Smooth muscle cell (in vitro differentiated cells): ENCODE measurements around the gene FAM47C. TPM values are rescaled to one million over a fixed set of nuclear protein-coding genes. Genes with fewer than 3 reads are reported as not detected.
"Not testable (repeated sequence)": the region's sequence is repeated elsewhere in the genome, so short reads cannot be mapped to it uniquely, and the experiment has no call there.

Experiments used
- DNase-seq: peaks from one replicate; lab custom pipeline; 2025; ENCODE audit not compliant: unreplicated experiment; lab: John Stamatoyannopoulos, UW
- H2AFZ ChIP-seq: fragments of 200-600 bp; sonication (generic); 2 replicates; pipeline ENCODE4 v1.6.0; 2016; ENCODE audit warnings: antibody characterized with exemption, low read depth, mild to moderate bottlenecking
- H3F3A ChIP-seq: fragments of 200-600 bp; sonication (generic); 2 replicates; pipeline ENCODE4 v1.6.0; 2017; ENCODE audit warnings: antibody characterized with exemption, low read depth
- H3K27ac ChIP-seq: fragments of 200-600 bp; sonication (generic); 2 replicates; pipeline ENCODE4 v1.5.1; 2016; ENCODE audit warnings: low read depth, mild to moderate bottlenecking
- H3K27me3 ChIP-seq: fragments of 200-600 bp; sonication (generic); 2 replicates; pipeline ENCODE4 v1.6.1; 2016; ENCODE audit warnings: low read depth, mild to moderate bottlenecking
- H3K36me3 ChIP-seq: fragments of 200-600 bp; sonication (generic); 2 replicates; pipeline ENCODE4 v1.5.1; 2016; ENCODE audit warnings: low read depth
- H3K4me1 ChIP-seq: fragments of 200-600 bp; sonication (generic); 2 replicates; pipeline ENCODE4 v1.5.1; 2016; ENCODE audit warnings: low read depth
- H3K4me2 ChIP-seq: fragments of 200-600 bp; sonication (generic); 2 replicates; pipeline ENCODE4 v1.6.0; 2016; ENCODE audit warnings: mild to moderate bottlenecking
- H3K4me3 ChIP-seq: fragments of 200-600 bp; sonication (generic); 2 replicates; pipeline ENCODE4 v1.5.1; 2016; ENCODE audit warnings: mild to moderate bottlenecking
- H3K79me2 ChIP-seq: fragments of 200-600 bp; sonication (generic); 2 replicates; pipeline ENCODE4 v1.6.0; 2016; ENCODE audit warnings: low read depth, mild to moderate bottlenecking
- H3K9ac ChIP-seq: fragments of 200-600 bp; sonication (generic); 2 replicates; pipeline ENCODE4 v1.6.0; 2016; ENCODE audit warnings: low read depth
- H3K9me3 ChIP-seq: fragments of 200-600 bp; sonication (generic); replicated peaks from 2 replicates; pipeline ENCODE4 v1.5.1; 2016; ENCODE audit warnings: low read depth
- H4K20me1 ChIP-seq: fragments of 200-600 bp; sonication (generic); 2 replicates; pipeline ENCODE4 v1.6.0; 2016; ENCODE audit warnings: low read depth
- CTCF ChIP-seq: fragments of 200-600 bp; sonication (generic); IDR thresholded peaks from 2 replicates; pipeline ENCODE4 v1.5.1; 2017; ENCODE audit warnings: borderline replicate concordance, mild to moderate bottlenecking, antibody characterized with exemption; ENCODE audit not compliant: insufficient read depth, poor library complexity, severe bottlenecking
- WGBS: methylation state at CpG from one replicate; pipeline ENCODE4 v1.1.7; 2016; ENCODE audit warnings: low lambda C conversion rate; 5-methylcytosine and 5-hydroxymethylcytosine counted together
- polyA plus RNA-seq: library from polyadenylated mRNA; unstranded; fragments of >200 nt; fragmentation: Nextera tagmentation; extraction: Ambion mirVana; gene quantifications from 2 replicates; pipeline ENCODE4 v1.2.1, GENCODE V29; 2016
- total RNA-seq: library from RNA; depleted of rRNA; stranded (reverse); fragments of >200 nt; gene quantifications from 2 replicates; pipeline ENCODE4 v1.2.3, GENCODE V29; 2014

The FAM47C gene
- total RNA-seq: 0.13 TPM in 1 of 2 replicates, not detected in the other
- not detected in 2 replicates for polyA plus RNA-seq

- WGBS: 96% methylated on average over 23 of the region's 24 CpGs
- H3K9me3 ChIP-seq, H3K27me3 ChIP-seq, H3K36me3 ChIP-seq, H2AFZ ChIP-seq, H3K9ac ChIP-seq, DNase-seq, H3K27ac ChIP-seq, H3K4me3 ChIP-seq, H3K79me2 ChIP-seq, H4K20me1 ChIP-seq, H3K4me2 ChIP-seq, H3K4me1 ChIP-seq, H3F3A ChIP-seq: not testable (repeated sequence)
Observed at GRCh38 chrX:37008182-37008581, at the start of gene FAM47C. Gene FAM47C (plus strand): TSS chrX:37008366. CDS start chrX:37008411, 45 bp downstream.

- DNase-seq: no peak
- Histone ChIP-seq H3K4me3 (no peak overlapping the region), H3K4me1 (no peaks in the 10 kb centered on the region), H3K9me3 (no peaks in the 10 kb centered on the region), H2AFZ (no peak overlapping the region), H3F3A (no peaks in the 10 kb centered on the region), H3K27ac (no peak overlapping the region), H3K36me3 (no peaks in the 10 kb centered on the region), H3K4me2 (no peak overlapping the region), H3K79me2 (no peaks in the 10 kb centered on the region), H3K9ac (no peak overlapping the region), H3K27me3 (peaks cover 40% of the 10 kb centered on the region), H4K20me1 (no peaks in the 10 kb centered on the region)
- TF ChIP-seq CTCF: no peak
- WGBS: 59% methylated on average over 10 of the region's 10 CpGs
Observed at GRCh38 chrX:36961590-36961989, 46.6 kb upstream of the FAM47C start.

GRCh38 chrX:36963069-36963808 is 44.9 kb upstream of the FAM47C start:
- Histone ChIP-seq H3K9me3 (no peaks in the 10 kb centered on the region), H2AFZ (no peak overlapping the region), H3K36me3 (no peaks in the 10 kb centered on the region), H3K4me3 (peak overlapping the region; percentile 33), H3K9ac (no peak overlapping the region), H3K4me1 (no peaks in the 10 kb centered on the region), H3K79me2 (no peaks in the 10 kb centered on the region), H3F3A (no peaks in the 10 kb centered on the region), H3K27ac (no peak overlapping the region), H3K27me3 (peaks cover 24% of the 10 kb centered on the region), H3K4me2 (peak overlapping the region; percentile 59), H4K20me1 (no peaks in the 10 kb centered on the region)
- no peak for TF ChIP-seq CTCF
- 56% methylated on average over 28 of the region's 63 CpGs for WGBS
- no peak for DNase-seq

GRCh38 chrX:36963852-36964251 is 44.3 kb upstream of the FAM47C start:
- H3K36me3 ChIP-seq: no peaks in the 10 kb centered on the region
- H3K27me3 ChIP-seq: peaks cover 17% of the 10 kb centered on the region
- H3K4me1 ChIP-seq: no peaks in the 10 kb centered on the region
- H4K20me1 ChIP-seq: no peaks in the 10 kb centered on the region
- no peak for TF ChIP-seq CTCF
- H3K4me3 ChIP-seq: no peak overlapping the region
- H3F3A ChIP-seq: no peaks in the 10 kb centered on the region
- no peak overlapping the region for H3K9ac ChIP-seq
- no peak overlapping the region for H2AFZ ChIP-seq
- DNase-seq: no peak
- H3K27ac ChIP-seq: no peak overlapping the region
- H3K79me2 ChIP-seq: no peaks in the 10 kb centered on the region
- H3K4me2 ChIP-seq: no peak overlapping the region
- H3K9me3 ChIP-seq: no peaks in the 10 kb centered on the region
- 60% methylated on average over 5 of the region's 45 CpGs for WGBS
